Measurements from ENCODE around the gene XRCC4. TPM values are rescaled to one million over a fixed set of nuclear protein-coding genes. Genes with fewer than 3 reads are reported as not detected.

XRCC4 gene
- total and polyA plus RNA-seq, 9 of the 15 experiments (the other 6 are each of a cell fraction or from before 2014, with no cell fraction given), result 13.6 to 61.6 (median 22.4) TPM

DNA sequence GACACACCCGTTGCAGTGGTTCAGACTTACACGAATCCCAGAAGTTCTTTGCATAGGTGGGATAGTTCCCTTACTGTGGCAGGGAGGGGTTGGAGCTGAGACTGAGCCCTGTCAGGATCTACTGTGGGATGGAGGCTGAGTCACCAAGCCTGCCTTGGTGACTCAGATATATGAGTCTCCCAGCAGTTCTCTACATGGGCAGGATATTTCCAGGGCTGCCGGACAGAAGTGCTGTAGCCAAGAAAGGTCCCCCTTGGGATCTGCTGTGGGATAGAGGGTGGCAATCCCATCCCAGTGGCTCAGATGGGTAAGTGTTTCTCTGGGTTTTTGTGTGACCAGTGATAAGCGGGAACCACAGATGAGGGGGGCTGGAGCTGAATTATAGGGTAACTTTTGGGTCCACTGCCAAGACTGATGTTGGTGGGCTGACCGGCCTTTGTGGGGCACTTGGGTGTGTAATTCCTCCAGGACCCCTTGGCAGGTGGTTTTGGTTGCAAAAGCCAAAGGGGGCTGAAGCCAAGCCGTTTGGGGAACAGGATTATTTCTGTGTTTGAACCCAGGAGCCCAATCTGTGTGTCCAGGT lies 18.7 kb downstream of the XRCC4 start:
- H3K9me1 ChIP-seq (ENCODE audit: control insufficient read depth, insufficient read depth, low read length), result no peaks in the 10 kb centered on the region
- H3K27me3 ChIP-seq (ENCODE audit: control insufficient read depth in 2 of 2, insufficient read depth in 2 of 2, low read length in 2 of 2), result no peaks in the 10 kb centered on the region
- 49% methylated on average over 6 of the region's 6 CpGs for WGBS (ENCODE audit: insufficient coverage, low coverage, missing lambda C conversion rate)
- intact Hi-C loops (cut with micrococcal nuclease), result no loop called here
- peak; percentile 75 for ATAC-seq
- no peak overlapping the region for H2AFZ ChIP-seq (ENCODE audit: low read depth, low read length)
- peak in 2 of 4 experiments; percentile 24 to 47 for DNase-seq (ENCODE audit: extremely low read depth in 1 of 4, low spot score in 3 of 4)
- no peak overlapping the region for H3K4me2 ChIP-seq (ENCODE audit: insufficient read depth, low read length)
- BruUV-seq (replicated peaks), result no TSS peak
- H3K36me3 ChIP-seq (ENCODE audit: control insufficient read depth, insufficient read depth, low read length), result no peaks in the 10 kb centered on the region
- H3K9me3 ChIP-seq (replicated peaks; ENCODE audit: control insufficient read depth, insufficient read depth, low read depth, low read length), result no peaks in the 10 kb centered on the region; the same call in 1 of the 2 replicates
- ChIA-PET POLR2A (no interaction called here), CTCF (ENCODE audit: low intra/inter-chr PET ratio) (no interaction called here)
- no peaks in the 10 kb centered on the region for H3K79me2 ChIP-seq (ENCODE audit: control insufficient read depth, insufficient read depth, low read length)
- in situ Hi-C loops (cut with MboI), result no loop called here
- peak; percentile 6 for FAIRE-seq
- no peak overlapping the region for H3K9ac ChIP-seq (ENCODE audit: insufficient read depth in 1 of 2, low read depth in 2 of 2, low read length in 2 of 2)
- peaks cover 4 to 16% of the 10 kb centered on the region in 2 experiments; a peak in 4 of 5 replicates for H3K4me1 ChIP-seq (replicated peaks in 1 of 2; ENCODE audit: control insufficient read depth in 2 of 2, insufficient read depth in 2 of 2, low read length in 2 of 2)
- no peak overlapping the region for H3K4me3 ChIP-seq
- H3K27ac ChIP-seq (ENCODE audit: extremely low read depth, low read depth, low read length), result no peak overlapping the region
- H4K20me1 ChIP-seq (replicated peaks; ENCODE audit: control insufficient read depth, insufficient read depth, low read length), result no peaks in the 10 kb centered on the region
- peak; percentile 89 for TF ChIP-seq JUN (IDR thresholded peaks at IDR 0.05; ENCODE audit: borderline replicate concordance, low read depth, low read length)
- TF ChIP-seq JUN (CRISPR knock-in tag; IDR thresholded peaks at IDR 0.05; ENCODE audit: borderline replicate concordance), result no peak
- TF ChIP-seq, protein P1, sequence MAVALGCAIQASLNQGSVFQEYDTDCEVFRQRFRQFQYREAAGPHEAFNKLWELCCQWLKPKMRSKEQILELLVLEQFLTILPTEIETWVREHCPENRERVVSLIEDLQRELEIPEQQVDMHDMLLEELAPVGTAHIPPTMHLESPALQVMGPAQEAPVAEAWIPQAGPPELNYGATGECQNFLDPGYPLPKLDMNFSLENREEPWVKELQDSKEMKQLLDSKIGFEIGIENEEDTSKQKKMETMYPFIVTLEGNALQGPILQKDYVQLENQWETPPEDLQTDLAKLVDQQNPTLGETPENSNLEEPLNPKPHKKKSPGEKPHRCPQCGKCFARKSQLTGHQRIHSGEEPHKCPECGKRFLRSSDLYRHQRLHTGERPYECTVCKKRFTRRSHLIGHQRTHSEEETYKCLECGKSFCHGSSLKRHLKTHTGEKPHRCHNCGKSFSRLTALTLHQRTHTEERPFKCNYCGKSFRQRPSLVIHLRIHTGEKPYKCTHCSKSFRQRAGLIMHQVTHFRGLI (CRISPR knock-in tag; IDR thresholded peaks at IDR 0.05), result no peak
- TF ChIP-seq FOS (IDR thresholded peaks at IDR 0.05; ENCODE audit: extremely low read depth, insufficient read length), result peak; percentile 30
- TF ChIP-seq, protein P2, sequence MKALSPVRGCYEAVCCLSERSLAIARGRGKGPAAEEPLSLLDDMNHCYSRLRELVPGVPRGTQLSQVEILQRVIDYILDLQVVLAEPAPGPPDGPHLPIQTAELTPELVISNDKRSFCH (CRISPR knock-in tag; IDR thresholded peaks at IDR 0.05), result no peak
- TF ChIP-seq, protein P2 (tag; IDR thresholded peaks at IDR 0.05), result no peak
- no peak for TF ChIP-seq ESRRB (CRISPR knock-in tag; IDR thresholded peaks at IDR 0.05; ENCODE audit: borderline replicate concordance)
- TF ChIP-seq, protein P3, sequence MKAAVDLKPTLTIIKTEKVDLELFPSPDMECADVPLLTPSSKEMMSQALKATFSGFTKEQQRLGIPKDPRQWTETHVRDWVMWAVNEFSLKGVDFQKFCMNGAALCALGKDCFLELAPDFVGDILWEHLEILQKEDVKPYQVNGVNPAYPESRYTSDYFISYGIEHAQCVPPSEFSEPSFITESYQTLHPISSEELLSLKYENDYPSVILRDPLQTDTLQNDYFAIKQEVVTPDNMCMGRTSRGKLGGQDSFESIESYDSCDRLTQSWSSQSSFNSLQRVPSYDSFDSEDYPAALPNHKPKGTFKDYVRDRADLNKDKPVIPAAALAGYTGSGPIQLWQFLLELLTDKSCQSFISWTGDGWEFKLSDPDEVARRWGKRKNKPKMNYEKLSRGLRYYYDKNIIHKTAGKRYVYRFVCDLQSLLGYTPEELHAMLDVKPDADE (conservative IDR thresholded peaks at IDR 0.05; ENCODE audit: control insufficient read depth, low read depth, low read length), result no peak
- no peak for TF ChIP-seq PYGO2 (tag; IDR thresholded peaks at IDR 0.05)
- TF ChIP-seq JUND (IDR thresholded peaks at IDR 0.05; ENCODE audit: borderline replicate concordance, low read depth, low read length), result peak; percentile 85
- peak; percentile 73; the same call in 2 of the 3 replicates for TF ChIP-seq JUND (tag; IDR thresholded peaks at IDR 0.05; ENCODE audit: borderline replicate concordance, low read depth, low read length)
- 0 out of 2 replicates have a peak, but pooled peaks have one; percentile 8 for TF ChIP-seq NFE2 (IDR thresholded peaks at IDR 0.05; ENCODE audit: low read depth)
- TF ChIP-seq, protein P4, sequence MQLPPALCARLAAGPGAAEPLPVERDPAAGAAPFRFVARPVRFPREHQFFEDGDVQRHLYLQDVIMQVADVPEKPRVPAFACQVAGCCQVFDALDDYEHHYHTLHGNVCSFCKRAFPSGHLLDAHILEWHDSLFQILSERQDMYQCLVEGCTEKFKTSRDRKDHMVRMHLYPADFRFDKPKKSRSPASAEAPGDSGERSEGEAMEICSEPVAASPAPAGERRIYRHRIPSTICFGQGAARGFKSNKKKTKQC (CRISPR knock-in tag; IDR thresholded peaks at IDR 0.05), result no peak
- no peak for TF ChIP-seq KAT8 (IDR thresholded peaks at IDR 0.05; ENCODE audit: low read depth)
- TF ChIP-seq FOSL1 (tag; conservative IDR thresholded peaks at IDR 0.05), result peak; percentile 94
- no peak for TF ChIP-seq KDM5B (IDR thresholded peaks at IDR 0.05; ENCODE audit: insufficient replicate concordance, low read depth, low read length)
- TF ChIP-seq ZFP30 (CRISPR knock-in tag; IDR thresholded peaks at IDR 0.05; ENCODE audit: borderline replicate concordance), result no peak
